Stimulated activated CD4-positive, alpha-beta T cell treated with anti-CD3 and anti-CD28 coated beads, Interleukin-12 subunit alpha, Interleukin-12 subunit beta, amount 100 ng/mL, for 4 hours (primary cell): ENCODE measurements around the gene RNF181.
"Not testable (repeated sequence)": the region's sequence is repeated elsewhere in the genome, so short reads cannot be mapped to it uniquely, and the experiment has no call there.

Source experiments
- DNase-seq: peaks from one replicate; pipeline ENCODE4 v3.0.0-alpha.2; 2020

RNF181 gene

GRCh38 chr2:85596486-85597143, 1.1 kb downstream of the RNF181 start:
- no peak for DNase-seq

- no peak for DNase-seq
Measured at GRCh38 chr2:85597241-85597640, 1.7 kb downstream of the RNF181 start.

DNA sequence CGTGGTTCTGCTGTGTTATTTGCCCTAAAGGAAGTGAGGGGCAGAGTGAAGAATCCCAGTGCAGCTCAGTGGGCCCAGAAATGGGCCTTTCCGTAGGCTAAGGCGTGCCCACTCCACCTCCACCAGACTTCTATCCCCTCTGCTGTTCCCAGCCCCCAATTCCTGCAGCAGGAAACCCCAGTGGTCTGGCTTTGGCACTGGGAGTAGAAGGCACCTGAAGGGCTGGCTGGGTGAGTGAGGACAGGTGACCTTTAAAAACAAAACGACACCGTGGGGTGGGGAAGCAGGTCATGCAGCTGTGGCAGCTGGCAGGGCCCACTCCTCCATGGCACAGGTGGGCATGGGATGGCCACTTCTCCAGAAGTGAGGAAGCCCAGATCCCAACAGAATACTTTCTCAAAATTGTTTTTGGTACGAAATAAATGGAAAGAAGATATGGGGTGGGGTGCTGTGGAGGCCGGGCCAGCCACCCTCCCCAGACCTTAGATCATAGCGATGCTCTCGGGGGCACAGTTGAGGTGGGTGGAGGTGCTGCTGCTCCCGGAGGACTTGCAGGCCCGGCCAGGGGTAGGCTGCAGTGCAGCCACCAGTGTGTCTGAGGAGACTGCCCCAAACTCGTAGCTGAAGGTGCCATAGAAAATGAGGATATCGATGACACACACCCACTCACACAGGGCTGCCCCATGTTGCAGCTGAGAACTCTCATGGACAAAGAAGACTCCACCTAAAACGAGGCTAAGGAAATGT, 3.2 kb downstream of the RNF181 start:
- DNase-seq = no peak

DNA sequence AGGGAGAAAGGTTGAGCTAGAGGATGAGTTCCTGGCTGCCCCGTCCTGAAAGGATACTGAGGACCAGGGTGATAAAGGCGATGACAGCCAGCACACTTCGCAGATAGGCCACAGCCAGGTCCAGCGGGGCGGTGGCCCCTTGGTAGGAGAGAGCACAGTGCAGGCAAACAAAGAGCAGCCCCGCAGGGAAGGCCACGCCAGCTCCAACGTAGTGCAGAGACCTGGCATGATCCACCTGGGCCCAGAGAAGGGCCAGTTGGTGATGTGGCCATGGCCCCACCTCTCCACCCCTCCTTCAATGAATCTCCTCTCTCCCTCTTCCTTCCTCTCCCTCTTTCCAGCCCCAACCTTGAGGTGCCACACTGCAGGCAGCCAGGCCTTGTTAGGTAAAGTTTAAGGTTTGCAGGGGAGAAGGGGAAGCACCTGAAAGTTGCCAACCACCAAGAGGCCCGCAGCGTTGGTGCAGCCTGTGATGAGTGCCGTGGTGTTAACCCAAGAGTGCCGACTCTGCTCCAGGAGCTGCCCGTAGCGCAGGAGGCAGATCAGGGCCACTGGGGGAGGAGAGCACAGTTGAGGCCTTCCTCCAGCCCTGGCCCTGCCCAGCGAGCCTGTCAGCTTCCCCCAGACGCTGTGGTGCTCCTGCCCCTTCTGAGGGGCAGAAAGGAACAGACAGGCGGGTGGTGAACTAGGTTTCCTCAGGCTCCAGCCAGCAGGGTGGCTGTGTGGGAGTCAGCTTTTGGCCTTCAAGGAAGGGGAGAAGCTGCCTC, 4.1 kb downstream of the RNF181 start:
- DNase-seq = no peak

DNA sequence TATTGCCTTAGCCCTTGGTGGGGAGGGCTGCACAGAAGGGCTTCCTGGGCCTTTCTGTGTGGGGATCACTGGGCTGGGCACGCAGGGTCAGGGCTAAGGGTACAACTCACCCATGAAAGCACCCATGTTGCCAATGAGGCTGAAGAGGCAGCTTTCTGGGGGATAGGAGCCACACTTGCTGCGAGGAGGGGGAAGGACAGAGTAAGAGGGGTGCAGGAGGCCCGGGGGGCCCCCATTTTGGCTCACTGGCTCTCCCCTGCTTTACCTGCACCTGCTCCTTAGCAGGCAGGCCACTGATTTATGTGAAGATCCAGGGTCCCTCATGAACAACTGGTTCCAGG, 4.7 kb downstream of the RNF181 start:
- DNase-seq = no peak

DNA sequence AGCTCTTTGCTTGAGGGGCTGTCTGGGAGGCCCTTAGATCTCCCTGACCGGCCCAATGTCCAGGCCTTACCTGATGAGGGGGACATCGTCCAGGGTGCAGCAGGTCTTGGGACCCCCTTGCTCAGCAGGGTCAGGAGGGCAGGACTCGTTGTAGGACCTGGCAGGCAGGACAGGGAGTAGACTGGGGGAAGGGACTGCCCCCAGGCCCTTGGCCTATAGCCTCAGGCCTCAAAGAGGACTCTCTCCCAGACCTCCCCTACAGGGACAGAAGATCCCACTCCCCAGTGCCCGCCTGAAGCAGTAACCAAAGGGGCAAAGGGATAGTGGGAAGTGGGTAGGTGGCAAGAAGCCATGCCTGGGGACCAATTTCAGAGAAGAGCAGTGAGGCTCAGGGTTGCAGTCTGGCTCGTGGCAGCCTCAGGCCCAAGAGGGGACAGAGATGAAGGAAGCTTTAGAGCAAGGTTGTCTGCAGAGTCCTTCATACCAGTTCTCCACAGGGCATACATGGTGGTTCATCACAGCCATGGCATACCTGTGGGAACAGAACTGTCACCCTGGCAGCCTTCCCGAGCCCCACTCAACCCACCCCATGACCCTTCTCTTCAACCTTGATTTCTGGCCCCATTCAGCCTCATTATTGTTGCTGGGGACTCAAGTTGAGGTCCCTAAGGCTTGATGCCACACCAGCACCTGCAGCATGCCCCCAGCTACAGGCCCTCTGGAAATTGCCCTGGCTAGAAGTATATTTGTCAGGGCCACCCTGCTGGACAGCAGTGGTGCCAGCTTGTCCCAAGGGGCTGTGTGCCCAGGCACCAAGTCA, 5.6 kb downstream of the RNF181 start:
- DNase-seq = no peak

DNA sequence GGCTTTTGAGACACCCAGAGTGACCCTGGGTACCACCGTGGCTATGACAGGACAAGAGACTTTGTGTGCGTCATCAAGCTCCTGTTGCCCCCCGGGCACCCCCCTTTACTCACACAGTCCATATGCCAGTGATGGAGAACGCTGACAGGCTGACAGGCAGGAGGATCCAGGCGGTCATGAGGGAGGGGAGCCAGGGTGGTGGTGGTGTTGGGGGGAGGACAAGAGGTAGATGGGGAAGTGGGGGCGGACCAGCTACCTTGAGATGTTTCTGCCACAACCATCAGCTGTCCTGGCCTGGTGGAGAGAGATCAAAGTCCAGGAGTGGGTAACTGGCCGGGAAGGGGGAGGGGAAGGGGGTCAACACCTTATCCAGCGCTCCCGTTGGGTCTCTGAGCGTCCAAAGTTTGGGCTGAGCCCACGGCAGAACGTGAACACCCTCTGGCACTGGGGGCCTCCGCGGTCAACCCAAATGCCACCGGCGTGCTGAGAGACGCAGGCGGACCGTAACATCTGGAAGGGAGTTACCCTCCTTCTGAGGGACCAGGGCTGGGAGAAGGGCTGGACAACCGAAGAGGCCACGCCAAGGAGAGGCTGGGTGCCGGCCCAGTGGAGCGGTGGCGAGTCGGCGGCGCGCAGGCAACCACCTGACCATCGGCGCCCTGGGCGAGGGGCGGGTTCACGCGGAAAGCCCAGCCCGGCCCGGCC, 6.4 kb downstream of the RNF181 start:
- DNase-seq = no peak

- DNase-seq = peak; percentile 88
Measured at GRCh38 chr2:85602476-85603234, 7.1 kb downstream of the RNF181 start, which contains the start of gene TMEM150A. Gene TMEM150A (minus strand): TSS chr2:85602698. CDS start chr2:85601948, 750 bp downstream.

DNA sequence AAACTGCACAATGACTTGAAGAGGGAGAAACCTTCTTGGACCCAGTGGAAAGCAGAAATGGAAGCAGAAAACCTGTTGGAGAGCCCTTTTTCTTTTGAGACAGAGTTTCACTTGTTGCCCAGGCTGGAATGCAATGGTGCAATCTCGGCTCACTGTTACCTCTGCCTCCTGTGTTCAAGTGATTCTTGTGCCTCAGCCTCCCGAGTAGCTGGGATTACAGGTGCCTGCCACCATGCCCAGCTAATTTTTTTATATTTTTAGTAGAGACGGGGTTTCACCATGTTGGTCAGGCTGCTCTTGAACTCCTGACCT, 8.5 kb downstream of the RNF181 start:
- DNase-seq = not testable (repeated sequence)

- no peak for DNase-seq
Measured at GRCh38 chr2:85604568-85605339, 9.2 kb downstream of the RNF181 start.

- DNase-seq = no peak
Measured at GRCh38 chr2:85605406-85606115, 10.0 kb downstream of the RNF181 start.

DNA sequence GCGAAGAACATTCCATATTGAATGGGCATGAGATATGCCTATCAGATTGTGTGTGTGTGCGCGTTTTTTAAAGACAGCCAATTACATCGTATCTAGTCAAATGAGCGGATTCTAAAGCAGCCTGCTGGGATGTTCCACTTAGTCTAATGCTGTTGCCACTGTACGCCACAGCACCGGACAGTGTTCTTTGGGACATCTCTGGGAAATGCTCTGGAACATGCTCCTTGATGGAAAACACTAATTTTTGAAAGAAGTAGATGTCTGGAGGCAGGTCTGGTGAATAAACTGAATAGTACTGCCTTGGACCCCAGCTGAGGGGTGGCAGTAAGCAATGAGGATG, 10.5 kb downstream of the RNF181 start:
- DNase-seq = no peak

DNA sequence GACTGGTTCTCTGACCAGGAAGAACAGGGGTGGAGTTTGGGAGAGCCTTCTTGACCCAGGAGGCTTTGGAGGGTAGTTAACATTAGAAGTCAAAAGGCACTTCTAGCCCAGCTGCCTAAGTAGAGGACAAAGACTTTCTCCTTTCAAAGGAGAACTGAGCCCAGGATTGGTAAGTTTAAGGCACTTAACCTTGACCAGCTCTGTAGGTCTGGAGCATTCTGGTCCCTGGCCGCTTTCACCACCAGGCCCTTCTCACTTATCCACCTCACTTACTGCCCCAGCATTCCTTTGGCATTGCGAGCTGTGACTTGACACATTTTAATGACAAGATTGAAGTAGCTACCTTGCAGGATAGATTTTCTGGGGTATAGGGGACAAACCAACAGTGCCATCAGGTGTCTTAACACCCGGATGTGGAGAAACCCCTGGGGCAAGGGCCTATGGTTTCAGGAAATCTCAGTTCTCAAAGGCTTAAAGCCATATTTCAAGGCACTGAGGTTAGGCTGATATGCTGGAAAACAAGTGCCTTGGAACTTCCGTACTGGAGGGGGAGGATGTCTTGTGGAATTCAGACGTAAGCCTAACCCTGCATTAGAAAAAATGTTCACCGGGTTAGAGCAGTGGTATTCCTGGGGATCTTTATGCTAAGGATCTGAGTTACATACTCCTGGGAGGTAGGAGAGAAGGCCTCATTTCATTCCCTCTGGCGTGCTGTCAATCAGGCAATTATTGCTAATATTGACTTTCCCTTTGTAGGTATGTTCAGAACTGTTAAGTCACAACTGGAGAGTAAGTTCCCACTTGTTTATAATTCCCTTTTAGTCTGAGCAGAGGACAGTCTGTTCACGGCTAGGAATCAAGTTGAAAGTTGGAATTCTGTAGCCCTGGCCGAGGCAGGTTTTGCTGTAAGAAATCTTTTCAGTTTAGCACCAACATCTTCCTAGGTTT, 12.0 kb downstream of the RNF181 start:
- DNase-seq = no peak

GRCh38 chr2:85611217-85611704, 15.7 kb downstream of the RNF181 start:
- DNase-seq = no peak

GRCh38 chr2:85611705-85612587, 16.4 kb downstream of the RNF181 start, which contains the start of gene C2orf68:
Gene C2orf68 (minus strand): TSS chr2:85612066. CDS start chr2:85611984, 82 bp downstream.
- peak; percentile 82 for DNase-seq

DNA sequence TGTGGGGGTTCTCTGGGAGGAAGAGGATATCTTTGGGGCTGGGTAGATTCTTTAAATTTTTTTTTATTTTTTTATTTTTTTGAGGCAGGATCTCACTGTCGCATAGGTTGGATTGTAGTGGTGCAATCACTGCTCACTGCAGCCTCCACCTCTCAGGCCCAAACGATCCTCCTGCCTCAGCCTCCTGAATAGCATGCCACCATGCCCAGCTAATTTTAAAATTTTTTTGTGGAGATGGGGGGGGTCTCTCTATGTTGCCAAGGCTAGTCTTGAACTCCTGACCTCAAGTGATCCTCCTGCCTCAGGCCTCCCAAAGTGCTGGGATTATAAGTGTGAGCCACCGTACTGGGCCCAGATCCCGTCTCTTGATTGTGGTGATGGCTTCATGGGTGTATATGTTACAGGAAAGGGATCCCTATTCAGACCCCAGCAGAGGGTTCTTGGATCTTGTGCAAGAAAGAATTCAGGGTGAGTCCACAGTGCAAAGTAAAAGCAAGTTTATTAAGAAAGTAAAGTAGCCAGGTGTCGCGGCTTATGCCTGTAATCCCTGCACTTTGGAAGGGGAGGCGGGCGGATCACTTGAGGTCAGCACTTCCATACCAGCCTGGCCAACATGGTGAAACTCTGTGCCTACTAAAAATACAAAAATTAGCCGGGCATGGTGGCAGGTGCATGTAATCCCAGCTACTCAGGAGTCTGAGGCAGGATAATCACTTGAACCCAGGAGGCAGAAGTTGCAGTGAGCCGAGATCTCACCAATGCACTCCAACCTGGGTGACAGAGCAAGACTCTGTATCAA, 18.4 kb downstream of the RNF181 start:
- DNase-seq = no peak

DNA sequence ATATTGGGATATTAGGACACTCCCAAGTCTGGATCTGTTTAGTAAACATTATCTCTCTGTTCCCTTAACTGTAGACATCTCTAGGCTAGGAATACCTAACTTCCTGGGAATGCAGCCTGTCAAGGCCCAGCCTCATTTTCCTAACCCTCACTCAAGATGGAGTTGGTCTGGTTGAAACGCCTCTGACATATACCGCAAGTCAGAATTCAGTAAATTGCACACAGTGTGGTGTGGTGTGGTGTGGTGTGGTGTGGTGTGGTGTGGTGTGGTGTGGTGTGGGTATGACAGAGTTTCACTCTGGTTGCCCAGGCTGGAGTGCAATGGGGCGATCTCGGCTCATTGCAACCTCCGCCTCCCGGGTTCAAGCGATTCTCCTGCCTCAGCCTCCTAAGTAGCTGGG, 19.2 kb downstream of the RNF181 start:
- DNase-seq = not testable (repeated sequence)
